KMS-11 (cell line): Measurements from ENCODE around the gene BMP7.

Source experiments
- H2AFZ ChIP-seq: fragments of 200-600 bp; sonication (generic); 2 replicates; pipeline ENCODE4 v1.6.1; 2016; ENCODE audit warnings: antibody characterized with exemption, mixed run types, low read depth
- H3K27ac ChIP-seq: fragments of 200-600 bp; sonication (generic); 2 replicates; pipeline ENCODE4 v1.6.1; 2016; ENCODE audit warnings: mild to moderate bottlenecking, mixed run types
- H3K27me3 ChIP-seq: fragments of 200-600 bp; sonication (generic); 2 replicates; pipeline ENCODE4 v1.6.1; 2017; ENCODE audit warnings: mild to moderate bottlenecking, low read depth, mixed run types, moderate library complexity; ENCODE audit not compliant: insufficient read depth
- H3K36me3 ChIP-seq: fragments of 200-600 bp; sonication (generic); 2 replicates; pipeline ENCODE4 v1.6.1; 2017; ENCODE audit warnings: mild to moderate bottlenecking, mixed run types; ENCODE audit not compliant: insufficient read depth
- H3K4me1 ChIP-seq: fragments of 200-600 bp; sonication (generic); 2 replicates; pipeline ENCODE4 v1.6.1; 2016; ENCODE audit warnings: mild to moderate bottlenecking, low read depth, mixed run types; ENCODE audit not compliant: poor library complexity, severe bottlenecking
- H3K4me2 ChIP-seq: fragments of 200-600 bp; sonication (generic); 2 replicates; pipeline ENCODE4 v1.7.0; 2016; ENCODE audit warnings: mild to moderate bottlenecking, mixed run types
- H3K4me3 ChIP-seq: fragments of 200-600 bp; sonication (generic); IDR thresholded peaks from 2 replicates; pipeline ENCODE4 v1.6.1; 2017; ENCODE audit warnings: low read depth, low read length, mixed read lengths; ENCODE audit not compliant: insufficient read depth
- H3K79me2 ChIP-seq: fragments of 200-600 bp; sonication (generic); 2 replicates; pipeline ENCODE4 v1.6.1; 2016; ENCODE audit warnings: low read depth, mixed run types; ENCODE audit not compliant: insufficient read depth
- H3K9ac ChIP-seq: fragments of 200-600 bp; sonication (generic); 2 replicates; pipeline ENCODE4 v1.6.1; 2016; ENCODE audit warnings: mild to moderate bottlenecking, mixed run types
- H4K20me1 ChIP-seq: fragments of 200-600 bp; sonication (generic); 2 replicates; pipeline ENCODE4 v1.6.1; 2016; ENCODE audit warnings: mild to moderate bottlenecking, mixed run types; ENCODE audit not compliant: insufficient read depth
- TF ChIP-seq, protein P1 (sequence below): fragments of 200-600 bp; sonication (generic); conservative IDR thresholded peaks from 2 replicates; pipeline ENCODE4 v1.6.1; 2017; ENCODE audit warnings: low read depth, mild to moderate bottlenecking, antibody characterized with exemption, low read length, moderate library complexity, mixed read lengths

The BMP7 gene

DNA sequence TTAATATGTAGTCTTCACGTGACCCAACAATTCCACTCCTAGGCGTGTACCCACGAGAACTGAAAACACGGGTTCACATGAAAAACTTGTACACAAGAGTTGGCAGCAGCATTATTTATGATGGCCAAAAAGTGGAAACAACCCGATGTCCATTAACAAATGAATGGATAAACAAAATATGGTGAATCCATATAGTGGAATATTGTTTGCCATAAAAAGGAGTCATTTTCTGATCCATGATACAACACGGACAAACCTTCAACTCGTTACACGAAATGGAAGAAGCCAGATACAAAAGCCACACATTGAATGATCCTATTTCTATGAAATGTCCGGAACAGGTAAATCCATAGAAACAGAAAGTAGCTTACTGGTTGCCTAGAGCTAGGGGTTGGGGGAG lies 78.4 kb downstream of the BMP7 start:
- Histone ChIP-seq H4K20me1 (no peaks in the 10 kb centered on the region), H3K27me3 (no peaks in the 10 kb centered on the region), H3K4me1 (no peaks in the 10 kb centered on the region), H2AFZ (no peak overlapping the region), H3K4me3 (no peak overlapping the region), H3K4me2 (no peak overlapping the region), H3K27ac (no peak overlapping the region), H3K9ac (no peak overlapping the region), H3K79me2 (no peaks in the 10 kb centered on the region), H3K36me3 (no peaks in the 10 kb centered on the region)
- TF ChIP-seq, protein P1, sequence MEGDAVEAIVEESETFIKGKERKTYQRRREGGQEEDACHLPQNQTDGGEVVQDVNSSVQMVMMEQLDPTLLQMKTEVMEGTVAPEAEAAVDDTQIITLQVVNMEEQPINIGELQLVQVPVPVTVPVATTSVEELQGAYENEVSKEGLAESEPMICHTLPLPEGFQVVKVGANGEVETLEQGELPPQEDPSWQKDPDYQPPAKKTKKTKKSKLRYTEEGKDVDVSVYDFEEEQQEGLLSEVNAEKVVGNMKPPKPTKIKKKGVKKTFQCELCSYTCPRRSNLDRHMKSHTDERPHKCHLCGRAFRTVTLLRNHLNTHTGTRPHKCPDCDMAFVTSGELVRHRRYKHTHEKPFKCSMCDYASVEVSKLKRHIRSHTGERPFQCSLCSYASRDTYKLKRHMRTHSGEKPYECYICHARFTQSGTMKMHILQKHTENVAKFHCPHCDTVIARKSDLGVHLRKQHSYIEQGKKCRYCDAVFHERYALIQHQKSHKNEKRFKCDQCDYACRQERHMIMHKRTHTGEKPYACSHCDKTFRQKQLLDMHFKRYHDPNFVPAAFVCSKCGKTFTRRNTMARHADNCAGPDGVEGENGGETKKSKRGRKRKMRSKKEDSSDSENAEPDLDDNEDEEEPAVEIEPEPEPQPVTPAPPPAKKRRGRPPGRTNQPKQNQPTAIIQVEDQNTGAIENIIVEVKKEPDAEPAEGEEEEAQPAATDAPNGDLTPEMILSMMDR = no peak

GRCh38 chr20:57187068-57187634 lies 79.3 kb downstream of the BMP7 start:
- TF ChIP-seq, protein P1 = no peak
- H3K9ac ChIP-seq = no peak overlapping the region
- no peaks in the 10 kb centered on the region for H3K79me2 ChIP-seq
- H3K36me3 ChIP-seq = no peaks in the 10 kb centered on the region
- H3K27ac ChIP-seq = no peak overlapping the region
- H3K27me3 ChIP-seq = no peaks in the 10 kb centered on the region
- H2AFZ ChIP-seq = no peak overlapping the region
- H4K20me1 ChIP-seq = no peaks in the 10 kb centered on the region
- no peak overlapping the region for H3K4me2 ChIP-seq
- no peak overlapping the region for H3K4me3 ChIP-seq
- no peaks in the 10 kb centered on the region for H3K4me1 ChIP-seq

DNA sequence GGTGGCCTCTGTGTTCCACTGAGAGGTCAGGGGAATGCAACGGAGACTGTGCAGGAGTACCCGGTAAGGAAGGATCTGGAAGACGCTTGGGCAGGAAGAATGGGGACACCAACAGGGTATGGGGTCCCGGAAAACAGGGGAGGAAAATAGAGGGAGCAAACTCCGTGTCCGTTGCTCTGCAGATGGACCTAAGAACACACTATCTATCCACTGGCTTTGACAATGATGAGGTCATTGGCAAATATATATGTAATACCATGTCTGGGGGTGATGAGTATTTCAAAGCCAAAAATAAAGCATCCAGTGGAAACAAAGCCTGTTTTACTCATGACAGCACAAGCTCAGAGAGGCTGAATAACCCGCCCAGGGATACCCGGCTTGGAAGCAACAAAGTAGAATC lies 80.2 kb downstream of the BMP7 start:
- H3K27me3 ChIP-seq = no peaks in the 10 kb centered on the region

GRCh38 chr20:57185188-57185743 lies 81.2 kb downstream of the BMP7 start:
- no peak overlapping the region for H3K27ac ChIP-seq
- H3K4me3 ChIP-seq = no peak overlapping the region
- no peaks in the 10 kb centered on the region for H4K20me1 ChIP-seq
- H3K79me2 ChIP-seq = no peaks in the 10 kb centered on the region
- no peak overlapping the region for H3K9ac ChIP-seq
- TF ChIP-seq, protein P1 = no peak
- H3K36me3 ChIP-seq = no peaks in the 10 kb centered on the region
- no peaks in the 10 kb centered on the region for H3K4me1 ChIP-seq
- H3K27me3 ChIP-seq = no peaks in the 10 kb centered on the region
- no peak overlapping the region for H3K4me2 ChIP-seq
- H2AFZ ChIP-seq = no peak overlapping the region

More for the DNA sequence above, 80.2 kb downstream of the BMP7 start:
- Histone ChIP-seq H3K36me3 (no peaks in the 10 kb centered on the region), H2AFZ (no peak overlapping the region), H3K4me1 (no peaks in the 10 kb centered on the region), H3K27ac (no peak overlapping the region), H4K20me1 (no peaks in the 10 kb centered on the region), H3K79me2 (no peaks in the 10 kb centered on the region), H3K4me3 (no peak overlapping the region), H3K9ac (no peak overlapping the region), H3K4me2 (no peak overlapping the region)
- TF ChIP-seq, protein P1 = no peak
